Natural killer cell (primary cell): Measurements from ENCODE around the gene ITM2C. TPM values are rescaled to one million over a fixed set of nuclear protein-coding genes. Genes with fewer than 3 reads are reported as not detected.

Experiments used
- ATAC-seq, 3 donors: fragments of 150-1000 bp in 2 of 3; fragments of 200-7000 bp in 1 of 3; cut with Tn5 transposase; 1 replicate in 1 of 3; 2 replicates in 2 of 3; pipeline ENCODE4 v1.10.0; 2021; ENCODE audit warnings: mild to moderate bottlenecking in 2 of 3, moderate library complexity in 2 of 3
- DNase-seq, 2 donors: peaks; one replicate each; pipeline versions ENCODE4 v3.0.0 to v3.0.0-alpha.2; 2013 to 2021; ENCODE audit warnings: mixed read lengths in 1 of 2
- H3K27ac ChIP-seq: one replicate; pipeline ENCODE4 v1.5.1; 2013; ENCODE audit warnings: mild to moderate bottlenecking, low read length
- H3K27me3 ChIP-seq: one replicate; pipeline ENCODE4 v1.6.1; 2013; ENCODE audit warnings: low read length; ENCODE audit not compliant: control insufficient read depth, insufficient read depth
- H3K36me3 ChIP-seq: one replicate; pipeline ENCODE4 v1.6.1; 2013; ENCODE audit warnings: low read length; ENCODE audit not compliant: control insufficient read depth, insufficient read depth
- H3K4me1 ChIP-seq: one replicate; pipeline ENCODE4 v1.6.1; 2013; ENCODE audit warnings: low read length; ENCODE audit not compliant: control insufficient read depth, insufficient read depth
- H3K4me3 ChIP-seq: one replicate; pipeline ENCODE4 v1.5.1; 2013; ENCODE audit warnings: low read length
- H3K9me3 ChIP-seq: one replicate; pipeline ENCODE4 v1.6.1; 2013; ENCODE audit warnings: low read length; ENCODE audit not compliant: control insufficient read depth, insufficient read depth
- H3K27ac Mint-ChIP-seq, 2 donors: one replicate each; pipeline ENCODE4 v1.8.0; 2022; ENCODE audit warnings: mild to moderate bottlenecking in 2 of 2, mixed read lengths in 2 of 2, moderate library complexity in 1 of 2
- H3K27me3 Mint-ChIP-seq, 2 donors: one replicate each; pipeline ENCODE4 v1.8.0; 2022; ENCODE audit warnings: low read depth in 2 of 2, mixed read lengths in 2 of 2
- H3K36me3 Mint-ChIP-seq: one replicate; pipeline ENCODE4 v1.8.0; 2022; ENCODE audit warnings: mixed read lengths
- H3K4me1 Mint-ChIP-seq, 2 donors: one replicate each; pipeline ENCODE4 v1.8.0; 2022; ENCODE audit warnings: mixed read lengths in 2 of 2
- H3K4me3 Mint-ChIP-seq: one replicate; pipeline ENCODE4 v1.8.0; 2022; ENCODE audit warnings: mild to moderate bottlenecking, moderate library complexity, mixed read lengths
- H3K9me3 Mint-ChIP-seq, 2 donors: one replicate each; pipeline ENCODE4 v1.8.0; 2022; ENCODE audit warnings: mixed read lengths in 2 of 2
- CTCF ChIP-seq: fragments of 200-600 bp; IDR thresholded peaks from one replicate; pipeline ENCODE4 v1.8.0; 2022; ENCODE audit warnings: antibody characterized with exemption
- WGBS: methylation state at CpG from one replicate; pipeline ENCODE4 v1.1.7; 2013; ENCODE audit warnings: missing lambda C conversion rate; ENCODE audit not compliant: insufficient coverage; 5-methylcytosine and 5-hydroxymethylcytosine counted together
- intact Hi-C: fragments of 100-400 bp; cut with micrococcal nuclease; formaldehyde crosslinking; loops from one replicate; pipeline ENCODE4 v1.14.2; 2022
- total RNA-seq, 4 donors: library from RNA; stranded (reverse); fragments of 120-200 nt in 1 of 4; gene quantifications; one replicate each; pipeline versions ENCODE4 v1.2.3 to v1.2.4, GENCODE V29; 2013 to 2022

ITM2C gene
- total RNA-seq, 3 donors from 2014 or later (not counting 1 experiment from before 2014, with no cell fraction given): 4.7 to 36.3 (median 5.1) TPM

GRCh38 chr2:230823264-230823964 lies 41.3 kb upstream of the ITM2C start:
- Mint-ChIP-seq H3K4me3 (no peak overlapping the region), H3K27me3 (peaks cover 22 to 26% of the 10 kb centered on the region in 2 donors), H3K9me3 (no peaks in the 10 kb centered on the region), H3K4me1 (peaks cover 7 to 19% of the 10 kb centered on the region in 2 donors), H3K36me3 (no peaks in the 10 kb centered on the region), H3K27ac (no peak overlapping the region)
- Histone ChIP-seq H3K36me3 (peaks cover 13% of the 10 kb centered on the region), H3K4me1 (peaks cover 14% of the 10 kb centered on the region), H3K27ac (no peak overlapping the region), H3K9me3 (no peaks in the 10 kb centered on the region), H3K4me3 (no peak overlapping the region), H3K27me3 (peaks cover 13% of the 10 kb centered on the region)
- ATAC-seq: no peak
- WGBS: 83% methylated on average over 10 of the region's 10 CpGs
- no peak for TF ChIP-seq CTCF
- intact Hi-C loops: no loop called here
- no peak for DNase-seq

- Mint-ChIP-seq H3K4me3 (no peak overlapping the region), H3K27ac (no peak overlapping the region), H3K9me3 (no peaks in the 10 kb centered on the region), H3K36me3 (no peaks in the 10 kb centered on the region), H3K4me1 (peaks cover 7 to 14% of the 10 kb centered on the region in 2 donors), H3K27me3 (peaks cover 30 to 33% of the 10 kb centered on the region in 2 donors)
- TF ChIP-seq CTCF: peak; percentile 76
- H3K4me3 ChIP-seq: no peak overlapping the region
- peaks cover 4% of the 10 kb centered on the region for H3K36me3 ChIP-seq
- H3K4me1 ChIP-seq: peaks cover 14% of the 10 kb centered on the region
- 25% methylated on average over 14 of the region's 14 CpGs for WGBS
- H3K27ac ChIP-seq: no peak overlapping the region
- DNase-seq (peak in 1 of 2 donors; percentile 91), ATAC-seq (peak; percentile 81 to 88 (median 85))
- intact Hi-C loops: loop anchor here (1.0 kb wide), 2 partner anchors 163 to 229 kb away; no protein-coding TSS in a partner anchor
- H3K9me3 ChIP-seq: no peaks in the 10 kb centered on the region
- H3K27me3 ChIP-seq: peaks cover 13% of the 10 kb centered on the region
Measured at GRCh38 chr2:230824406-230824978, 40.2 kb upstream of the ITM2C start.

GRCh38 chr2:230825354-230825753 lies 39.4 kb upstream of the ITM2C start:
- peaks cover 7 to 14% of the 10 kb centered on the region in 2 donors for H3K4me1 Mint-ChIP-seq

More at GRCh38 chr2:230825354-230825753, 39.4 kb upstream of the ITM2C start:
- Mint-ChIP-seq H3K4me3 (no peak overlapping the region), H3K27ac (no peak overlapping the region), H3K27me3 (peaks cover 36 to 38% of the 10 kb centered on the region in 2 donors), H3K9me3 (no peaks in the 10 kb centered on the region), H3K36me3 (no peaks in the 10 kb centered on the region)
- no peak for DNase-seq
- Histone ChIP-seq H3K27ac (no peak overlapping the region), H3K4me1 (peaks cover 14% of the 10 kb centered on the region), H3K9me3 (no peaks in the 10 kb centered on the region), H3K36me3 (peaks cover 2% of the 10 kb centered on the region), H3K4me3 (no peak overlapping the region), H3K27me3 (peaks cover 13% of the 10 kb centered on the region)
- ATAC-seq: no peak
- TF ChIP-seq CTCF: no peak
- WGBS: 57% methylated on average over 1 of the region's 1 CpG
- intact Hi-C loops: no loop called here
